GM12878 (cell line): ENCODE measurements around the gene YEATS4. TPM values are rescaled to one million over a fixed set of nuclear protein-coding genes. Genes with fewer than 3 reads are reported as not detected.

Experiments used
- ATAC-seq: fragments of 200-7000 bp; cut with Tn5 transposase; 3 replicates; pipeline ENCODE4 v1.9.1; 2020; ENCODE audit warnings: mild to moderate bottlenecking, moderate library complexity
- BruUV-seq: library from RNA; stranded (reverse); fragments of 400-500 nt; replicated peaks from 2 replicates; lab custom pipeline; 2021; lab: Mats Ljungman, UMichigan
- CTCF ChIA-PET: fragments of 300-600 bp; sonication (Branson Sonifier 250); formaldehyde crosslinking; extraction: SDS; loops from one replicate; lab custom pipeline; 2021; ENCODE audit warnings: inconsistent platforms; lab: Yijun Ruan, JAX
- POLR2A ChIA-PET: fragments of 350-600 bp; formaldehyde crosslinking; extraction: SDS; loops from one replicate; lab custom pipeline; 2021; ENCODE audit warnings: inconsistent platforms; lab: Charles Lee
- RAD21 ChIA-PET: fragments of 300-600 bp; sonication (Branson Sonifier 250); formaldehyde crosslinking; loops from one replicate; lab custom pipeline; 2023; ENCODE audit warnings: antibody characterized with exemption; ENCODE audit not compliant: unreplicated experiment; lab: Charles Lee
- SMC1A ChIA-PET: fragments of 300-600 bp; sonication (Branson Sonifier 250); formaldehyde crosslinking; loops from one replicate; lab custom pipeline; 2023; ENCODE audit not compliant: unreplicated experiment, uncharacterized antibody; lab: Charles Lee
- DNase-seq: peaks from one replicate; pipeline ENCODE4 v3.0.0-alpha.2; 2011; ENCODE audit warnings: low read depth, low spot score
- FAIRE-seq: peaks from 3 replicates; lab custom pipeline; 2011; peaks lifted over from hg19 to GRCh38; lab: Jason Lieb, UNC
- H2AFZ ChIP-seq: 2 replicates; pipeline ENCODE4 v1.6.0; 2011; ENCODE audit warnings: low read depth, low read length, control low read depth; ENCODE audit not compliant: control insufficient read depth
- H3K27ac ChIP-seq: 2 replicates; pipeline ENCODE4 v1.5.1; 2011; ENCODE audit warnings: control low read depth; ENCODE audit not compliant: control insufficient read depth, insufficient read depth
- H3K27me3 ChIP-seq, 2 experiments: replicated peaks in 1 of 2; 2 replicates each; pipeline versions ENCODE4 v1.6.0 to v1.6.1; 2011; ENCODE audit warnings: low read length in 1 of 2; ENCODE audit not compliant: control insufficient read depth in 2 of 2, insufficient read depth in 2 of 2
- H3K36me3 ChIP-seq, 2 experiments: 2 replicates each; pipeline ENCODE4 v1.5.1; 2011; ENCODE audit warnings: low read length in 1 of 2; ENCODE audit not compliant: control insufficient read depth in 2 of 2, insufficient read depth in 2 of 2
- H3K4me1 ChIP-seq: 2 replicates; pipeline ENCODE4 v1.6.1; 2011; ENCODE audit warnings: mild to moderate bottlenecking, low read length, moderate library complexity, mixed read lengths; ENCODE audit not compliant: control insufficient read depth, insufficient read depth
- H3K4me2 ChIP-seq: 2 replicates; pipeline ENCODE4 v1.6.0; 2011; ENCODE audit warnings: control low read depth; ENCODE audit not compliant: control insufficient read depth, insufficient read depth
- H3K4me3 ChIP-seq: fragments of 200-600 bp; sonication (generic); 2 replicates; pipeline ENCODE4 v1.5.1; 2016
- H3K79me2 ChIP-seq: 2 replicates; pipeline ENCODE4 v1.6.0; 2011; ENCODE audit warnings: low read length; ENCODE audit not compliant: control insufficient read depth, insufficient read depth
- H3K9ac ChIP-seq: 2 replicates; pipeline ENCODE4 v1.8.0; 2011; ENCODE audit warnings: low read length, control low read depth, mixed read lengths; ENCODE audit not compliant: control insufficient read depth, insufficient read depth
- H3K9me3 ChIP-seq: replicated peaks from 3 replicates; pipeline ENCODE4 v1.5.1; 2011; ENCODE audit warnings: mild to moderate bottlenecking, low read length; ENCODE audit not compliant: control insufficient read depth, insufficient read depth
- H4K20me1 ChIP-seq: 2 replicates; pipeline ENCODE4 v1.6.0; 2011; ENCODE audit not compliant: control insufficient read depth, insufficient read depth
- ATF7 ChIP-seq: fragments of 450-650 bp; IDR thresholded peaks from 2 replicates; pipeline ENCODE4 v1.6.1; 2016; ENCODE audit warnings: low read depth, mild to moderate bottlenecking
- BCL3 ChIP-seq: IDR thresholded peaks from 2 replicates; pipeline ENCODE4 v1.6.1; 2011; ENCODE audit warnings: borderline replicate concordance, low read depth, mild to moderate bottlenecking, moderate library complexity, low read length; ENCODE audit not compliant: insufficient read depth, poor library complexity, severe bottlenecking
- BHLHE40 ChIP-seq, 2 experiments: fragments of 450-650 bp in 1 of 2; IDR thresholded peaks; 2 replicates each; pipeline ENCODE4 v1.6.1; 2011 to 2017; ENCODE audit warnings: low read depth in 2 of 2, borderline replicate concordance in 1 of 2, improper control_type of control experiment in 1 of 2, low read length in 1 of 2, mild to moderate bottlenecking in 1 of 2
- ELK1 ChIP-seq: IDR thresholded peaks from 2 replicates; pipeline ENCODE4 v1.6.1; 2012; ENCODE audit warnings: low read depth, low read length, improper control_type of control experiment
- IRF4 ChIP-seq: IDR thresholded peaks from 2 replicates; pipeline ENCODE4 v1.6.1; 2011; ENCODE audit warnings: low read depth, low read length
- JUND ChIP-seq: IDR thresholded peaks from 2 replicates; pipeline ENCODE4 v1.6.1; 2012; ENCODE audit warnings: low read depth, mild to moderate bottlenecking, low read length, improper control_type of control experiment, moderate library complexity
- MEF2A ChIP-seq: IDR thresholded peaks from 2 replicates; pipeline ENCODE4 v1.6.1; 2011; ENCODE audit warnings: low read depth, mild to moderate bottlenecking, low read length, moderate library complexity; ENCODE audit not compliant: insufficient read depth
- MXI1 ChIP-seq: fragments of 150-350 bp; IDR thresholded peaks from 2 replicates; pipeline ENCODE4 v1.6.1; 2011; ENCODE audit warnings: low read depth, mild to moderate bottlenecking, inconsistent platforms, low read length, improper control_type of control experiment
- NBN ChIP-seq: fragments of 450-650 bp; IDR thresholded peaks from 2 replicates; pipeline ENCODE4 v1.6.1; 2016
- POLR2AphosphoS5 ChIP-seq: IDR thresholded peaks from 2 replicates; pipeline ENCODE4 v1.6.1; 2011; ENCODE audit warnings: mild to moderate bottlenecking, low read length, inconsistent platforms
- RCOR1 ChIP-seq: conservative IDR thresholded peaks from 2 replicates; pipeline ENCODE4 v1.6.1; 2012; ENCODE audit warnings: low read depth, low read length, improper control_type of control experiment
- RELB ChIP-seq: fragments of 450-650 bp; IDR thresholded peaks from 2 replicates; pipeline ENCODE4 v1.6.1; 2017; ENCODE audit warnings: low read depth, mild to moderate bottlenecking, moderate library complexity
- RFX5 ChIP-seq: IDR thresholded peaks from 2 replicates; pipeline ENCODE4 v1.6.1; 2011; ENCODE audit warnings: low read depth, low read length, improper control_type of control experiment
- SMAD5 ChIP-seq: IDR thresholded peaks from 2 replicates; pipeline ENCODE4 v1.6.1; 2016; ENCODE audit warnings: antibody characterized with exemption, low read depth
- SREBF2 ChIP-seq: IDR thresholded peaks from 2 replicates; pipeline ENCODE4 v1.6.1; 2012; ENCODE audit warnings: mild to moderate bottlenecking, low read length
- TCF12 ChIP-seq: IDR thresholded peaks from 2 replicates; pipeline ENCODE4 v1.6.1; 2011; ENCODE audit warnings: low read depth, mild to moderate bottlenecking, low read length
- TCF3 ChIP-seq: IDR thresholded peaks from 2 replicates; pipeline ENCODE4 v1.6.1; 2012; ENCODE audit warnings: low read depth, mild to moderate bottlenecking, low read length, borderline replicate concordance; ENCODE audit not compliant: insufficient read depth
- TCF7 ChIP-seq: IDR thresholded peaks from 2 replicates; pipeline ENCODE4 v1.6.1; 2014; ENCODE audit warnings: antibody characterized with exemption, borderline replicate concordance
- YY1 ChIP-seq: IDR thresholded peaks from 2 replicates; pipeline ENCODE4 v1.6.1; 2011; ENCODE audit warnings: low read depth, mild to moderate bottlenecking, low read length
- ZNF24 ChIP-seq: fragments of 450-650 bp; IDR thresholded peaks from 2 replicates; pipeline ENCODE4 v1.6.1; 2017; ENCODE audit warnings: antibody characterized with exemption, mild to moderate bottlenecking
- ZSCAN29 ChIP-seq: fragments of 450-650 bp; IDR thresholded peaks from 2 replicates; pipeline ENCODE4 v1.6.1; 2017; ENCODE audit warnings: mild to moderate bottlenecking, moderate library complexity
- WGBS: methylation state at CpG from one replicate; pipeline ENCODE4 v1.1.6; 2016; ENCODE audit warnings: low lambda C conversion rate; ENCODE audit not compliant: insufficient replicate concordance, insufficient coverage; ENCODE audit errors: missing lambda C conversion rate; 5-methylcytosine and 5-hydroxymethylcytosine counted together
- in situ Hi-C: fragments of 300-500 bp; cut with MboI; formaldehyde crosslinking; loops from 9 replicates; pipeline ENCODE4 v1.14.3; 2018; ENCODE audit warnings: mixed read lengths
- intact Hi-C: fragments of 100-400 bp; cut with micrococcal nuclease; formaldehyde crosslinking; loops from one replicate; pipeline ENCODE4 v1.14.2; 2022; ENCODE audit not compliant: unreplicated experiment
- polyA plus RNA-seq, 11 experiments: library from polyadenylated mRNA; depleted of rRNA in 4 of 11; unstranded in 6 of 11; stranded (reverse) in 5 of 11; fragments of >200 nt; fragmentation: Nextera tagmentation in 4 of 11; fragmentation: Illumina TruSeq in 1 of 11; extraction: Ambion mirVana in 4 of 11; extraction: Trizol in 1 of 11; gene quantifications; 1 replicate in 1 of 11; 2 replicates in 10 of 11; pipeline versions ENCODE4 v1.2.1 to v1.2.3, GENCODE V29; 2011 to 2016; ENCODE audit warnings: inconsistent platforms in 2 of 11, missing spikeins in 2 of 11, low read depth in 1 of 11
- total RNA-seq, 4 experiments: library from RNA; depleted of rRNA in 3 of 4; stranded (reverse); fragments of >200 nt in 3 of 4; fragmentation: Illumina TruSeq in 1 of 4; extraction: Trizol in 1 of 4; gene quantifications; 2 replicates each; pipeline versions ENCODE4 v1.2.1 to v1.2.3, GENCODE V29; 2013 to 2021

The YEATS4 gene
- total and polyA plus RNA-seq, 10 of the 15 experiments (the other 5 are each of a cell fraction or from before 2014, with no cell fraction given) = 23.8 to 45.4 (median 36.8) TPM

DNA sequence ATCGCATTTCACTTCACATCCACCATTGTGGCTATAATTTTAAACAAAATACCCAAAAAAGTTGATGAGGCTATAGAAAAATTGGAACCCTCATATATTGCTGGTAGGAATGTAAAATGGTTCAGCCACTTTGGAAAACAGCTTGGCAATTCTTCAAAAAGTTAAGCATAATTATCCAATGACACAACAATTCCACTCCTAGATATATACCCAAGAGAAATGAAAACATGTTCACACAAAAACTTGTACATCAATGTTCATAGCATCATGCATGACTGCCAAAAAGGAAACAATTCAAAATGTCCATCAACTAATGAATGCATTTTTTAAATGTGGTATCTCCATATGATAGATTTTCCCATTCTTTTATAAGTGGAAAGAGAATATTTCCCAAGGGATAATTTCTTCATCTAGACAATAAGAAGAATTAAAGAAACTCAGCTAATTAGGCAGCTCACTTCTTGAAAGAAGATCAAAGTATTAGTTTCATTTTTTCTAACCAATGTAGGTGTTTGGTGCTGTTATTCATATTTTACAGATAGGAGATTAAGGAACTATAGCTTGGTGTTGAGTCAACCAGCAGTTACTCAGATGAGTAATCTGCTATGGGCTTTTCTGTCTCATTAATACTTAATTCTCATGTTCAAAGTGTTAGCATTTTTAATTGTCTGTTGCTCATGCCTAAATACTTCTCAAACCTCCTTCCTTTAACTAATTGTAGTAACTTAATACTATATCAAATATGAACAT lies 32.8 kb downstream of the YEATS4 start:
- no peak for FAIRE-seq
- peak; percentile 16 for TF ChIP-seq BCL3
- TF ChIP-seq ATF7 = peak; percentile 48; the same call in 1 of the 2 replicates
- TF ChIP-seq RCOR1 = no peak
- TF ChIP-seq TCF7 = no peak
- no peak for TF ChIP-seq SREBF2
- TF ChIP-seq TCF12 = no peak
- 0 out of 2 replicates have a peak, but pooled peaks have one; percentile 62 for TF ChIP-seq JUND
- no peak for TF ChIP-seq MEF2A
- TF ChIP-seq SMAD5 = no peak
- TF ChIP-seq ZSCAN29 = no peak
- TF ChIP-seq RELB = peak; percentile 30; the same call in 1 of the 2 replicates
- no peak for TF ChIP-seq YY1
- TF ChIP-seq RFX5 = no peak
- 0 out of 2 replicates have a peak, but pooled peaks have one; percentile 36 for TF ChIP-seq NBN
- no peak for TF ChIP-seq ELK1
- peak; percentile 68; the same call in 1 of the 2 replicates for TF ChIP-seq ZNF24
- no peak for TF ChIP-seq TCF3
- no peak; a peak in 1 of 4 replicates for TF ChIP-seq BHLHE40 (IDR thresholded peaks at IDR 0.05; ENCODE audit: borderline replicate concordance in 1 of 2, low read depth in 2 of 2, low read length in 1 of 2)
- TF ChIP-seq MXI1 = no peak
- peak; percentile 57; the same call in 1 of the 2 replicates for TF ChIP-seq IRF4
- no peak for TF ChIP-seq POLR2AphosphoS5

More for the DNA sequence above, 32.8 kb downstream of the YEATS4 start:
- in situ Hi-C loops = no loop called here
- BruUV-seq = no TSS peak
- DNase-seq (no peak), ATAC-seq (peak; percentile 95)
- 91% methylated on average over 1 of the region's 1 CpG for WGBS
- Histone ChIP-seq H2AFZ (no peak overlapping the region), H3K9me3 (no peaks in the 10 kb centered on the region; the same call in 1 of the 3 replicates), H3K9ac (no peak overlapping the region), H4K20me1 (no peaks in the 10 kb centered on the region), H3K4me1 (no peaks in the 10 kb centered on the region), H3K79me2 (no peaks in the 10 kb centered on the region), H3K4me3 (no peak overlapping the region), H3K4me2 (no peak overlapping the region), H3K27me3 (no peaks in the 10 kb centered on the region), H3K27ac (no peak overlapping the region), H3K36me3 (peaks cover 0 to 2% of the 10 kb centered on the region in 2 experiments; a peak in 1 of 4 replicates)
- ChIA-PET POLR2A (no interaction called here), CTCF (interaction anchor here (0.5 to 12.1 kb wide), 2 partner anchors 177 to 188 kb away, joined by 3 to 129 read pairs; no protein-coding TSS in a partner anchor), SMC1A (interaction anchor here (0.7 to 2.4 kb wide), 8 partner anchors 26 to 188 kb away, joined by 3 to 5 read pairs (median 3); partner anchors contain the start of gene FRS2), RAD21 (interaction anchor here (0.7 to 9.5 kb wide), 3 partner anchors 34 to 179 kb away, joined by 3 to 61 read pairs (median 3); no protein-coding TSS in a partner anchor)
- intact Hi-C loops = no loop called here
